Measurements from ENCODE around the gene ARL16.

The ARL16 gene

DNA sequence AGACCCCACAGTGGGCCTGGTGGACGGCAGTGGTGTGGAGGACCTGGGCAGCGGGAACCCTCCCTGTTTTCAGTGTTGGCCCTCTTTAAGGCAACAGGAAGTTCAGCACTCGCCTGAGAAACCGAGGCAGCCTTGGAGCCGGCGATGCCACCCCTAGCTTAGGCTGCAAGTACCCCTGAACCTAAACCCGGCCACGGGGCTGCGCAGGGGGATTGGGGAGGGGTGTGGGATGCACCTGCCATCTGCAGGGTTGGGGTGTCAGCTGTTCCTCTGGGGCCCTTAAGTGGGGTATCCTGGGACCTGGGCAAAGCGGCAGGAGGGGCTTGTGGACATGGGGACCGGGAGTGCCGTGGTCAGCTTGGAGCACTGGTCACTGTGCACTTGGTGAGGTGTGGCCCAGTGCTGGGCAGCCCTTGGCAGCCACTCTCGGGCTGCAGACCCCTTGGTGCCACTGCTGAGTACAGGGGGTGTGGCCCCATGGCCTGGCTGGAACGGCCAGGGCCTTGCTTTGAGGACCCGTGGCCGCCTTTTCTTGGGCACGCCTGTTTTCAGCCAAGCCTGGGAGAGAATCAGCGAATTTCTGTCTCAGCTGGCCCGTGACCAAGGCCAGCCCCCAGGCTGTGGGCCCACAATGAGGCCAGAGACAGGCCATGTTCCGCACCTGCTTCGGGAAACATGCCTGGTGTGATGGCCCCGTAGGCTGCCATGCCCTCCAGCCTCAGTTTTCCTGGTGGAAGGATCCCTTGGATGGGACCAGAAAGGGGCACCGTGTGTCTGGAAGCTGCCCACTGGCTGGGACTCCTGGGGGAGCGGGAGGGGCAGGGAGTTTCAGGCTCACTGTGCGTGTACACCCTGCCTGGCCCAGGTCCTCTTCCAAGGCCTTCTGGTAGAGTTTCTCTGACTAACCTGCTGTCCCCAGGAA lies 24.4 kb upstream of the ARL16 start:
- DNase-seq (ENCODE audit: extremely low read depth, insufficient read length), result peak; percentile 15
- TF ChIP-seq, protein P1, sequence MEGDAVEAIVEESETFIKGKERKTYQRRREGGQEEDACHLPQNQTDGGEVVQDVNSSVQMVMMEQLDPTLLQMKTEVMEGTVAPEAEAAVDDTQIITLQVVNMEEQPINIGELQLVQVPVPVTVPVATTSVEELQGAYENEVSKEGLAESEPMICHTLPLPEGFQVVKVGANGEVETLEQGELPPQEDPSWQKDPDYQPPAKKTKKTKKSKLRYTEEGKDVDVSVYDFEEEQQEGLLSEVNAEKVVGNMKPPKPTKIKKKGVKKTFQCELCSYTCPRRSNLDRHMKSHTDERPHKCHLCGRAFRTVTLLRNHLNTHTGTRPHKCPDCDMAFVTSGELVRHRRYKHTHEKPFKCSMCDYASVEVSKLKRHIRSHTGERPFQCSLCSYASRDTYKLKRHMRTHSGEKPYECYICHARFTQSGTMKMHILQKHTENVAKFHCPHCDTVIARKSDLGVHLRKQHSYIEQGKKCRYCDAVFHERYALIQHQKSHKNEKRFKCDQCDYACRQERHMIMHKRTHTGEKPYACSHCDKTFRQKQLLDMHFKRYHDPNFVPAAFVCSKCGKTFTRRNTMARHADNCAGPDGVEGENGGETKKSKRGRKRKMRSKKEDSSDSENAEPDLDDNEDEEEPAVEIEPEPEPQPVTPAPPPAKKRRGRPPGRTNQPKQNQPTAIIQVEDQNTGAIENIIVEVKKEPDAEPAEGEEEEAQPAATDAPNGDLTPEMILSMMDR (IDR thresholded peaks at IDR 0.05; ENCODE audit: insufficient read depth, low read length, poor library complexity, severe bottlenecking), result no peak
- no peaks in the 10 kb centered on the region for H3K27me3 ChIP-seq (replicated peaks; ENCODE audit: control insufficient read depth, insufficient read depth, low read length)
- H3K4me3 ChIP-seq (replicated peaks; ENCODE audit: low read depth, low read length), result no peak overlapping the region
- H3K36me3 ChIP-seq (ENCODE audit: control insufficient read depth, insufficient read depth, low read length), result peaks cover 29% of the 10 kb centered on the region

DNA sequence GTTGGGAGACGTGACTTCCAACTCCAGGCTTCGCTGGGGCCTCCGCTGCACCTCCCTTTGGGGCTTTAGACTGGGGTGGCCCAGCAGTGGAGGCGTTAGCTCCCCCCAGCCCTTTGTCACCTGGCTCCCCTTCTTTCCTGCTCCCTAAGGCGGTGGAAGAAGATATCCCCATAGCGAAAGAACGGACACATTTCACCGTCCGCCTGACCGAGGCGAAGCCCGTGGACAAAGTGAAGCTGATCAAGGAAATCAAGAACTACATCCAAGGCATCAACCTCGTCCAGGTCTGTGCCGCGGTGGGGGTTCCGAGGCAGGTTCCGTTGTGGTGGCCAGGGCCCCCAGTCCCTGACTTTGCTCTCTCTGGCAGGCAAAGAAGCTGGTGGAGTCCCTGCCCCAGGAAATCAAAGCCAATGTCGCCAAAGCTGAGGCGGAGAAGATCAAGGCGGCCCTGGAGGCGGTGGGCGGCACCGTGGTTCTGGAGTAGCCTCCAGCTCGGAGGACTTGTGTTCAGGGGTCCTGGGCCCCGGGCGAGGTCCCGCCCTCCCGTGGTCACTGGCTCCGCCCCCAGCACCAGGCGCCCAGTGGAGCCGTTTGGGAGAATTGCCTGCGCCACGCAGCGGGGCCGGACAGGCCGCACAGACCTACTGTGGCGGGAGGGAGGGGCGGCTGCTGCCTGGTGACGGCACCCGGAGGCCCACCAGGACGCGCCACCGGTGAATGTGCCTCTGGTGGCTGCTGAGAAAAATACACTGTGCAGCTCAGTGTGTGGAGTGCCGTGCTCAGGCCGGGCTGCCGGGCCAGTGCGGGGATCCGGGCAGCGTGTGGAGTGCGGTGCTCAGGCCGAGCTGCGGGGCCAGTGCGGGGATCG lies 23.4 kb upstream of the ARL16 start:
- TF ChIP-seq, protein P1 (IDR thresholded peaks at IDR 0.05; ENCODE audit: insufficient read depth, low read length, poor library complexity, severe bottlenecking), result no peak
- Histone ChIP-seq H3K4me3 (replicated peaks; ENCODE audit: low read depth, low read length) (no peak overlapping the region), H3K36me3 (ENCODE audit: control insufficient read depth, insufficient read depth, low read length) (peaks cover 29% of the 10 kb centered on the region), H3K27me3 (replicated peaks; ENCODE audit: control insufficient read depth, insufficient read depth, low read length) (no peaks in the 10 kb centered on the region)
- peak; percentile 24 for DNase-seq (ENCODE audit: extremely low read depth, insufficient read length)

DNA sequence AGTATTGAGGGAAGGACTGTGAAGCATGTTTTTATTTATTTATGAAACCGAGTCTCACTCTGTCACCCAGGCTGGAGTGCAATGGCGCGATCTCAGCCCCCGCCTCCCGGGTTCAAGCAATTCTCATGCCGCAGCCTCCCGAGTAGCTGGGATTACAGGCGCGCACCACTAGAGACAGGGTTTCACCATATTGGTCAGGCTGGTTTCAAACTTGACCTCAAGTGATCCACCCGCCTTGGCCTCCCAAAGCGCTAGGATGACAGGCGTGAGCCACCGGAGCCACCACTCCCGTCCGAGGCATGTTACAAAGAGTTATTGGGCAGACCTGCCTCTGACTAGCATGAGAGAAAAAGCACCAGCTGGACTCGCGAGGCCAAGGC lies 22.6 kb upstream of the ARL16 start:
- TF ChIP-seq, protein P1 (IDR thresholded peaks at IDR 0.05; ENCODE audit: insufficient read depth, low read length, poor library complexity, severe bottlenecking), result no peak
- DNase-seq (ENCODE audit: extremely low read depth, insufficient read length), result no peak
- Histone ChIP-seq H3K4me3 (replicated peaks; ENCODE audit: low read depth, low read length) (no peak overlapping the region), H3K36me3 (ENCODE audit: control insufficient read depth, insufficient read depth, low read length) (peaks cover 34% of the 10 kb centered on the region), H3K27me3 (replicated peaks; ENCODE audit: control insufficient read depth, insufficient read depth, low read length) (no peaks in the 10 kb centered on the region)

DNA sequence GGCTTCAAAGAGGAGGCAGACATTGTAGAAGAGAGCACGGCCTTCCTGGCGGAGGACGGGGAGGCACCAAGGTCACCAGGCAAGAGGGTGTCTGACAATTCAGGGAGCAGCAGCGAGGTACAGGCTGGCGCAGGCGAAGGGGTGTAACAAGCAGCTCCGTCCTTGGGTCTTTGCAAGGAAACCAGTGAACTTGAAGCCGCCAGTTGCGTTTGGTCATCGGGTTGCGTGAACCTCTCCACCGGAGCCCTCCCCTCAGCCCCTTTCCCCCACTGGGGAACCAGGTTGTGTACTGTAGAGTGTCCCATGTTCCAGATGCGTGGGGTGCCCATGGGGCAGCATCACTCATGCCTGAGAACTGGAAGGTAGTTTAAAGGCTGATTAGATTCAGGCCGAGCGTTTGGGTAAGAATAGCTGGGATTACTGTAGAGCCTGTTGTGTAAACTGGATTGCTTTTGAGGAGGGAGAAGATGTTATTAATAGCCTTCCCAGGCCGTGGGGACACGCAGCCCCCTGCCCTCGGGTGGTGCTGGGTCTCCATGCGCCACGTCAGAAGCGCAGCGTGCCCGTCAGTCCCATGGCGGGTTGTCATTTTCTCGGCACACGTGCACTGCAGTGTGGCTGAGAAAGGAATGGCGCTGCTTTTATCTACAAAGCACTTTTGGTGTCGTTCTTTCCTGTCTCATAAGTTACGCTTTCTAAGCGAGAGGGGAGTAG lies 22.1 kb upstream of the ARL16 start:
- DNase-seq (ENCODE audit: extremely low read depth, insufficient read length), result no peak
- no peaks in the 10 kb centered on the region for H3K27me3 ChIP-seq (replicated peaks; ENCODE audit: control insufficient read depth, insufficient read depth, low read length)
- TF ChIP-seq, protein P1 (IDR thresholded peaks at IDR 0.05; ENCODE audit: insufficient read depth, low read length, poor library complexity, severe bottlenecking), result no peak
- no peak overlapping the region for H3K4me3 ChIP-seq (replicated peaks; ENCODE audit: low read depth, low read length)
- peaks cover 39% of the 10 kb centered on the region for H3K36me3 ChIP-seq (ENCODE audit: control insufficient read depth, insufficient read depth, low read length)

DNA sequence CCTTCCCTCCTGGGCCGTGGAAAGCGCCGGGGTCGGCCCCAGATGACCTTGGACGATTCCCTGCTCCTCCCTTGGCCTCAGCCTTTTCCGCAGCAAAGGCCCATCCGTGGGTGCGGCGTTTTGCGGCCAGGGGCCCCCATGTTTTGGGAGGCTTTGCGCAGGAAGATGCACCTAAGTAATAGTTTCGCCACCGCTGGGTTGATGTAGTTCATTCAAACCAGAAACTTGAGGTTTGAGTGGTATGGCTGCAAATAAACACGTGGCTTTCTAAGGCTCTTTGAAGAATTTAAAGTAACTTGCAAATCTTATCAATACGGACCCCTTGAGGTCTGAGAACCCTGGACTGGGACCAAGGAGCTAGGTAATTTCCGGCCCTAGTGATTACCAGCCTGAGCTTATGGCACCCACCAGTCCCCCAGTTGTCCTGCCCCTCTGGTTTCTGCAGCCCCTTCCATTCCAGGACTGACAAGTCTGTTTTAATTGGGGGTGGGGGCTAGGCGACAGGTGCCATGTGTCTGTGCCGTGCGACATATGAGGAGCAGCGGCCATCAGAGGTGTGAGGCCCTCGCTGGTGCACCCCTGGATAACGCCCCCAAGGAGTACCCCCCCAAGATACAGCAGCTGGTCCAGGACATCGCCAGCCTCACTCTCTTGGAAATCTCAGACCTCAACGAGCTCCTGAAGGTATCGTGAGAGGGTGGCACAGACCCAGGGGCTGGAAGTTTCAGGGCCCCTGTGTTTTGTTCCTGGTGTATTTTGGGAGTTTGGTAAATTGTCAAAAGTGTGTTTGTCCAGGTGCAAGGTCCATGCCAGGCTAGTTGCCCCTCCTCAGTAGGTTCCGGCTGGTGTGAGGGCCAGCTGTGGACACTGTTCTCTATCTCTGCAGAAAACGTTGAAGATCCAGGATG lies 20.4 kb upstream of the ARL16 start:
- H3K4me3 ChIP-seq (replicated peaks; ENCODE audit: low read depth, low read length), result peak overlapping the region; percentile 82
- DNase-seq (ENCODE audit: extremely low read depth, insufficient read length), result no peak
- TF ChIP-seq, protein P1 (IDR thresholded peaks at IDR 0.05; ENCODE audit: insufficient read depth, low read length, poor library complexity, severe bottlenecking), result no peak
- H3K27me3 ChIP-seq (replicated peaks; ENCODE audit: control insufficient read depth, insufficient read depth, low read length), result no peaks in the 10 kb centered on the region
- peaks cover 42% of the 10 kb centered on the region for H3K36me3 ChIP-seq (ENCODE audit: control insufficient read depth, insufficient read depth, low read length)
